Measurements from ENCODE around the gene ALG14.

ALG14 gene

DNA sequence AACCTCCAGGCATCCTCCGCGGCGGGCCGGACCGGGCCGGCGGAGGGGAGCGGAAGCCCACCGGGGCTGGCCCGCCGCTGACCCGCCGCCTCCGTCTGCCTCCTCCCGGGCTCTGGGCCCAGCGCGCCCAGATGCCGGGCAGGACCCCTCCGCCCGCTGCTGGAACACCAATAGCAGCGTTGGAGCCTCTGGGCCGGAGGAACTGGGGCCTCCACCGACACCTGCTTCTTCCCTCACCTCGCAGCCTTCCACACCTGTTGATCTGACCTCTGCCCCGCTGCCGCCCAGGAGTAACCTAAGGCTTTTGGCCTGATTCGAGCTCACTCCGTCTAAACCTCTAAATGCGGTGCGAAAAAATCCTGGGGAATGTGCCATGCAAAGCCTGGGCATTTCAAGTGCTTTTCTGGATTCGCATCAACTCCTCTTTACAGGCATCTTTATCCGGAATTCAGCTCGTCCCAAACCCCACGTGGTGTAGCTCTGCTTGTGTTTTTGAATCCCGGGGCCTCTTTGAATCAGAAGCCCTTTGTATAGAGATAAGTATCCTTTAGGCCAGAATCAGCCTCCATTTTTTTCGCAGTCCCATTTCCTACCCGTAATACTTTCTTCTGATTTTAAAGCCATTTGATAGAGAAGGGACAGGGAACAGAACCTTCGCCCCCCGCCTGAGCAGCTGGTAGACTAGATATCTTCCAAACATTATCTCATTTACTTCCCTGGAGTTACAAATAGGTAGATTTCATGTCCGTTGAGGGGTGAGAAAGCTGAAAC is 145.2 kb downstream of the ALG14 start:
- DNase-seq (ENCODE audit: low read depth): no peak

DNA sequence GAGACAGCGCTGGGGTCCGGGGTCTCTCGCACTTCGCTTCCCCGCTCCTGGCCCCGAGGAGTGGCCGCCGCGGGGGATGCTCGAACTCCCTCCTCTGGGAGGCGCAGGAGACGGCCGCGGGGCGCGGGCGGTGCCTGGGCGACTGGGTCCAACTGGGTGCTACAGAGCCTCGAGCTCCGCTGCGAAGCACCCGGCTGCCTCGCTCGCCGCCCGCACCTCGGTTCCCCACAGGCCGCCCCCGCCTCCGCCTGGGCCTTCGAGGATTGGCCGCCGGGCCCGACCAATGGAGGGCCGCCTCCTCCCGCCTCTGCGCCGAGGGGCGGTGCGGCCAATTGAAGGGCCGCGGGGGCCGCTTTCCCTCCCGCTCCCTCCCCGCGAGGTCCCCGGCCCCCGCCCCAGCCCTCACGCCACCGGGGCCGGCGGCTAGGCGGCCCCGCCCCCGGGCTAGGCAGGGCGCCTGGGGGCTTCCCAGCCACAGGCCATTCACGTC is 145.8 kb downstream of the ALG14 start, which contains the start of gene CNN3:
CNN3 (minus strand) TSS at position 196 of the 490 bp plus-strand sequence. CDS start 216 bp downstream, outside the sequence.
- DNase-seq (ENCODE audit: low read depth): no peak

DNA sequence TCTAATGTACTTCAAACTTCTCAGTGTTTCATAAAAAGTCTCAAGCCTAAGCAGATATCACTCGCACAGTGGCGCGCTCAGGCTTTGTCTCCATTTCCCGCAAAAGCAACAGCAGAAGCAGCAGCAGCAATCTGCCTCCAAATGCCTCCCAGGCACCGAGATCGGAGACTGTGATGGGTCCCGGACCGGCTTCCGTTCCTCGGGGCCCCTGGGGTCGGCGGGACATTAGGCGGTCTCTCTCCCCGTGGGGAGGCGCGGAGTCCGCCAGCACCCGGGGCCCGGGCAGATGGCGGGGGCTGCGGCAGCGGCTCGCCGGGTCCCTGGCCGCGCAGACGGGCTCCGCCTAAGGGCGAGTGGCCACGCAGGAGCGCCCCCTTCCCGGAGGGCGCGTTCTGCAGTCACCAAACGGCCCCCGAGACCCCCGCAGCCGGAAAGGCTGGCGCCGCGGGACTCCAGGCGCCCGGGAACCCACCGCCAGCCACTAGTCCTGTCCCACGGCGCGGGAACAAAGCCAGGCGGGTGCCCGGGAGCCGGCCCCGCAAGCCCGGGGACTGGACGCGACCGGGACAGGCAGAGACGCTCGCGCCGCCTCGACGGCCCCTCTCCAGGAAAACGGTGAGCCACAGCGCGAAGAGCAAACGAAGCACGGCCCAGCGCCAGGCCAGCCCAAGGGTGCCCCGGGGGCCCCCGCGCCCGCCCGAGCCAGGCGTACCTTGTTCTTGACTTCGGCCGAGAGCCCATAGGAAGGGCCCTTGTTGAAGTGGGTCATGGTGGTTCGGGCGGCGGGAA is 146.4 kb downstream of the ALG14 start:
- no peak for DNase-seq (ENCODE audit: low read depth)

DNA sequence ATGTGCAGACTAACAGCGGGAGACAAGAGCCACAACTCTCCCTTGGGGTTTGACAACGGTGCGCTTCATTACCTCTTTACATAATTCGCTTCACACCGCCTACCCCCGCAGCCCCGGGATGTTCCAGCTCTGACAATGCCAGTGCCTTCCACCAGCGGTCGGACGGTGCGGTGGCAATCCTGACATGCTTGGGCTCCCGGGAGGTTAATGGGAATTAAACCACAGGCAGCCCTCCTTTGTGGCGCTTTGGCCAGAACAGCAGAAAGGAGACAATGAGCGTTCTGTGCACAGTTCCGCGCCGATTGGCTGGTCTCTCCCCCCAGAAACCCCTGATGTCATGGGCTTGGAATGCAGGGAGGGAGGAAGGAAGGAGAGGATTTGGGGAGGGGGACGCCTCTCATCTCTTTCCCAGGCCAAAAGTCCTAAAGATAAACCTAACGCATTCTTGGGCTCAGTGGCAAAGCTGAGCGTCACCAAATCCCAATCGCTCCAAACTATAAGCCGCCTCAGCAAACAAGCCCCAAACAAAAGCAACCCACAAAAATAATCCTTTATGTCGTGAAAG is 147.1 kb downstream of the ALG14 start:
- DNase-seq (ENCODE audit: low read depth): no peak

DNA sequence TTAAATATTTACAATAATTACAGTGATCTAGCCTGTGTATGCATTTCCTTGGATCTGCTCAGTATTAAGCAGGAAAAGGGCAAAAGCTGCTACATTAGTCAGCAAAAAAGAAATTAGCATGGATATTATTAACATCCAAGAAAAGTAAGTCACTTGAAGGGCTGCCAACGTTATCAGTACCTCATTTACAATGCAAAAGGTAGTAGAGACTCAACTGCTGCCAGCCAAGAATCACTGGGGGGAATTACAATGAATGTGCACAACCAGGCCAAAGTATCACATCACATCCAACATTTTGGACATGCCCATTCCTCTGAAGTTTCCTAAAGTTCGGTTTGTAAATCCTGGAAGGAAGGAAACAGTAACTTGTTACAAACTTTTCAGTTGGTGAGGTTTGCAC is 147.7 kb downstream of the ALG14 start:
- no peak for DNase-seq (ENCODE audit: low read depth)
